Activated T-helper 17 cell treated with anti-CD3 and anti-CD28 coated beads, Interleukin-2, amount 50 U/mL, for 72 hours (primary cell): ENCODE results near the gene TRIM24. TPM values are rescaled to one million over a fixed set of nuclear protein-coding genes. Genes with fewer than 3 reads are reported as not detected.
A peak's percentile ranks its signal among the peaks of the same experiment; 100 is the strongest.
"Not testable (repeated sequence)": the region's sequence is repeated elsewhere in the genome, so short reads cannot be mapped to it uniquely, and the experiment has no call there.

ENCODE experiments used
- ATAC-seq: fragments of 150-1000 bp; cut with Tn5 transposase; replicated peaks from 2 replicates; pipeline ENCODE4 v1.10.0; 2021; ENCODE audit warnings: mild to moderate bottlenecking, moderate library complexity
- H3K27ac Mint-ChIP-seq: one replicate; pipeline ENCODE4 v1.8.0; 2022; ENCODE audit warnings: mixed read lengths
- H3K27me3 Mint-ChIP-seq: one replicate; pipeline ENCODE4 v1.8.0; 2022; ENCODE audit warnings: mixed read lengths
- H3K36me3 Mint-ChIP-seq: one replicate; pipeline ENCODE4 v1.8.0; 2022; ENCODE audit warnings: low read depth, mild to moderate bottlenecking, mixed read lengths
- H3K4me1 Mint-ChIP-seq: one replicate; pipeline ENCODE4 v1.8.0; 2022; ENCODE audit warnings: mixed read lengths
- H3K4me3 Mint-ChIP-seq: one replicate; pipeline ENCODE4 v1.8.0; 2022; ENCODE audit warnings: mild to moderate bottlenecking, mixed read lengths
- H3K9me3 Mint-ChIP-seq: one replicate; pipeline ENCODE4 v1.8.0; 2022; ENCODE audit warnings: mixed read lengths
- total RNA-seq, 2 donors: library from RNA; stranded (reverse); gene quantifications; one replicate each; pipeline ENCODE4 v1.2.3, GENCODE V29; 2022

TRIM24 gene
- total RNA-seq, 2 donors from 2014 or later, result 8.5 to 19.4 TPM

DNA sequence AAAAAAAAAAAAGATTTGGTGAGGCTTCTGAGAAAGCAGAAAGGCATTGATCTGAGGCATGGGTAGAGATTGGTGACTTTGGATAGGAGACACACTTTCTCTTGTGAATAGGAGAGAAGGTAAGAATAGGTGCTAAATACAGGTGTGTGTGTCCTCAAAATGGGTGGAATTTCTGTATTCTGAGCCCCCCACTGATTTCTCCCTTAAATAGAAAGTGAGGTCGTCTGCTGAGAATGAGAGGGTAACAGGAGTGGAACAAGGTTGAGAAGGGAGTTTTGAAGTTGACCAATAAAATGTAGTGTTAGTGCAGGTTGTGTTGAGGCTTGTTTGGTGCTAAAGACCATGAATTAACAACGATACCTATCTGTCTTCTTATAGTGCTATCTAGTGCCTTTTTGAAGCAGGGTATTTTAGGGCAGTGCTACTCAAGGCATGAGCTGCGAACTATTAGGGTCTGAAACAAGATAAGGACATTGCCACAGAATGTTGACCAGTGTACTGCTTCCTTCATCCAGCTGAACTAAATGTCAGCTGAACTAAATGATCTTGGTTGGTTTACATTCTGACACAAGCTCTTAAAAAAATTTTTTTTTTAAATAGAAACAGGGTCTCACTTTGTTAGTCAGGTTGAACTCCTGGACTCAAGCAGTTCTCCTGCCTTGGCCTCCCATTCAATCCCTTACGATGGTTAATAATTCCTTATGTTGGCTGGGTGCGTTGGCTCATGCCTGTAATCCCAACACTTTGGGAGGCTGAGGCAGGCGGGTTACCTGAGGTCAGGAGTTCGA is 12.4 kb downstream of the TRIM24 start:
- ATAC-seq, result no peak
- H3K4me1 Mint-ChIP-seq, result peaks cover 16% of the 10 kb centered on the region
- H3K9me3 Mint-ChIP-seq, result no peaks in the 10 kb centered on the region
- H3K27ac Mint-ChIP-seq, result no peak overlapping the region
- no peak overlapping the region for H3K4me3 Mint-ChIP-seq
- no peaks in the 10 kb centered on the region for H3K36me3 Mint-ChIP-seq
- no peaks in the 10 kb centered on the region for H3K27me3 Mint-ChIP-seq

GRCh38 chr7:138475377-138475776 is 15.3 kb downstream of the TRIM24 start:
- Mint-ChIP-seq H3K27me3 (no peaks in the 10 kb centered on the region), H3K4me3 (no peak overlapping the region), H3K27ac (no peak overlapping the region), H3K36me3 (no peaks in the 10 kb centered on the region), H3K9me3 (no peaks in the 10 kb centered on the region), H3K4me1 (peaks cover 28% of the 10 kb centered on the region)
- no peak for ATAC-seq

DNA sequence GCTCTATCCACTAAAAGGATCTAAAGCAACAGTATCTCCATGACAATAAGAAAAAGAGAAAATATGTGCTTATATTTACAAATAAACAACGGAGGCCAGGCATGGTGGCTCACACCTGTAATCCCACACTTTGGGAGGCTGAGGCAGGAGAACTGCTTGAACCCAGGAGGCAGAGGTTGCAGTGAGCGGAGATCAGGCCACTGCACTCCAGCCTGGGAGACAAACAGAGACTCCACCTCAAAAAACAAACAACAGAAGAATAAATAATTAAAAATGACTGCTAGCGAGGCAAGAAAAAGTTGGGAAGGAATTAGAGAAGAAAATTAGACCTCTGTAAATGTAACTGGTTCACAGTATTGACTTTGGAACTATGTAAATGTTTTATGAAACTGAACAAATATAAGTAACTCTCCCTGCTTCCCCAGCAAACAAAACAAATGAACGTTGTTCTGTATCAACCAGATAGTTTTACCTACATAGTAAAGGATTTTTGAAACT is 17.1 kb downstream of the TRIM24 start:
- H3K9me3 Mint-ChIP-seq, result no peaks in the 10 kb centered on the region
- H3K4me1 Mint-ChIP-seq, result peaks cover 36% of the 10 kb centered on the region
- no peaks in the 10 kb centered on the region for H3K27me3 Mint-ChIP-seq
- H3K27ac Mint-ChIP-seq, result no peak overlapping the region
- H3K36me3 Mint-ChIP-seq, result no peaks in the 10 kb centered on the region
- no peak overlapping the region for H3K4me3 Mint-ChIP-seq
- ATAC-seq, result no peak

- no peak overlapping the region for H3K27ac Mint-ChIP-seq
- no peaks in the 10 kb centered on the region for H3K36me3 Mint-ChIP-seq
- no peak for ATAC-seq
- no peaks in the 10 kb centered on the region for H3K9me3 Mint-ChIP-seq
- H3K4me1 Mint-ChIP-seq, result peaks cover 32% of the 10 kb centered on the region
- H3K27me3 Mint-ChIP-seq, result no peaks in the 10 kb centered on the region
- H3K4me3 Mint-ChIP-seq, result no peak overlapping the region
Observed at GRCh38 chr7:138477581-138477980, 17.5 kb downstream of the TRIM24 start.

GRCh38 chr7:138478499-138478908 is 18.4 kb downstream of the TRIM24 start:
- peak overlapping the region; percentile 73 for H3K27ac Mint-ChIP-seq
- peaks cover 38% of the 10 kb centered on the region for H3K4me1 Mint-ChIP-seq
- H3K27me3 Mint-ChIP-seq, result no peaks in the 10 kb centered on the region
- H3K36me3 Mint-ChIP-seq, result no peaks in the 10 kb centered on the region
- H3K4me3 Mint-ChIP-seq, result peak overlapping the region; percentile 28
- no peaks in the 10 kb centered on the region for H3K9me3 Mint-ChIP-seq
- ATAC-seq, result peak; percentile 83

DNA sequence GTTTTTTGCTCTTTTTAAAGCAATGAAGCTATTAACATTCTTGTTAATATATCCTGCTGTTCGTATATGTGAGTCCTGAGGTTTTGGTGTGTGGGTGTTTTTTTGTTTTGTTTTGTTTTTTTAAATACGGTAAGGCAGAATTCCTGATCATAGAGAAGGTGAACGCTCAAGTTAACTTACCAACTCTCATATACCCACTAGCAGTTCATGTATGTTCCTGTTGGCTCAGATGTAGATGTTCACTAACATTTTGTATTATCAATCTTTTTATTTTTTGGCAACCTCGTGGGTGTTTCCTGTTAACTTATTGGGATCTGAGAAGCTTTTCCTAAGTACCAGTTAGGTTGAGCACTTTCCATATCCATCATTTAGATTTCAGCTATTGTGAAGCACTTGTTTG is 20.5 kb downstream of the TRIM24 start:
- H3K27me3 Mint-ChIP-seq, result no peaks in the 10 kb centered on the region
- peaks cover 32% of the 10 kb centered on the region for H3K4me1 Mint-ChIP-seq
- H3K27ac Mint-ChIP-seq, result no peak overlapping the region
- no peaks in the 10 kb centered on the region for H3K36me3 Mint-ChIP-seq
- H3K4me3 Mint-ChIP-seq, result no peak overlapping the region
- ATAC-seq, result no peak
- no peaks in the 10 kb centered on the region for H3K9me3 Mint-ChIP-seq

DNA sequence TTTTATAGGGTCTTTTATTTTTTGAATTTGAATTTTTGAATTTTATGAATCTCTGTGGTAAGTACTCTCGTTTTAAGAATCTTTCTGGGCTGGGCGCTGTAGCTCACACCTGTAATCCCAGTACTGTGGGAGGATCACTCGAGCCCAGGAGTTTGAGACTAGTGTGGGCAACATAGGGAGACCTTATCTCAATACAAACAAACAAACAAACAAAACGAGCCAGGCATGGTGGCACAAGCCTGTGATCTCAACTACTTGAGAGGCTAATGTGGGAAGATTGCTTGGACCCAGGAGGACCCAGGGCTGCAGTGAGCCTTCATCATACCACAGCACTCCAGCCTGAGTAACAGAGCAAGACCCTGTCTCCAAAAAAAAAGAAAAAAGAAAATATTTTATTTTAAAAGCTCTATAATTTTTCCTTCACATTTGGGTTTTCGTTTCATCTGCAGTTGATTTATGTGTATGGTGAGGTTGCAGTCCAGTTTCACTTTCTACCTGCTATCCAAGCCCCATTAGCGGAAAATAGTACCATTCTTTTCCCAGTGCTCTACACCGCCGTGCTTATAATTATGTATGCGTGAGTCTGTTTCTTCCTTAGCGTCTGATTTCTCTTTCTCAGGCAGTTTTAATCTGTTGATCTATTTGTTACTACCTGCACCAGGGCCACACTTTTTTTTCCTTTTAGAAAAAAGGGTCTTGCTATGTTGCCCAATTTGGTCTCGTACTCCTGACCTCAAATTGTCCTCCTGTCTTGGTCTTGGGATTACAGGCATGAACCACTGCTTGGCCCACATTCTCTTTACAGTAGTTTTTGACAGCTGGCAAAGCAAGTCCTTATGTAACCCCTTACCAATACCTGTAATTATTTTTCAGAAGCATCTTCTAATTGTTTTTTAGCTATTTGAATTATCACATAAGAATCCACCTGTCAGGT is 21.7 kb downstream of the TRIM24 start:
- peak overlapping the region; percentile 44 for H3K27ac Mint-ChIP-seq
- no peaks in the 10 kb centered on the region for H3K36me3 Mint-ChIP-seq
- H3K4me3 Mint-ChIP-seq, result peak overlapping the region; percentile 46
- ATAC-seq, result no peak
- no peaks in the 10 kb centered on the region for H3K27me3 Mint-ChIP-seq
- H3K4me1 Mint-ChIP-seq, result peaks cover 32% of the 10 kb centered on the region
- no peaks in the 10 kb centered on the region for H3K9me3 Mint-ChIP-seq

DNA sequence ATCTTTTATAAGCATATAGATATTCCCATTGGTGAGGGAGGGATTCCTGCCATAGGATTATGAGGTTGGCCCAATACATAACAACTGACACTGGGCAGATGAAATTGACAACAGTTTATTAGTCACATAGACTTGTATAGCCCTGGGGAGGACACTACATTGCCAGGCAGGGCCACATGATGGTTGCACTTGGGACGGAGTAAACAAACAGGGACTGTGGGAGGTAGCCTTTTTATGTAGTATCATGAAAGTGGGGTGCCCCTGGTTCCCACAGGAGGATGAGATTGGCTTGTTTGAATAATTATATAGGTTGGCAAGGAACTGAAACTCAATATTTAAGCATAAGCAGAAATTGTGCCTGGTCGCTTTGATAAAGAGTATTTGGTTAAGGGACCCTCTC is 23.5 kb downstream of the TRIM24 start:
- Mint-ChIP-seq H3K9me3 (no peaks in the 10 kb centered on the region), H3K27ac (no peak overlapping the region), H3K4me3 (no peak overlapping the region), H3K27me3 (no peaks in the 10 kb centered on the region), H3K36me3 (no peaks in the 10 kb centered on the region), H3K4me1 (peaks cover 39% of the 10 kb centered on the region)
- no peak for ATAC-seq

GRCh38 chr7:138485508-138485907 is 25.4 kb downstream of the TRIM24 start:
- not testable (repeated sequence) for H3K27me3 Mint-ChIP-seq

DNA sequence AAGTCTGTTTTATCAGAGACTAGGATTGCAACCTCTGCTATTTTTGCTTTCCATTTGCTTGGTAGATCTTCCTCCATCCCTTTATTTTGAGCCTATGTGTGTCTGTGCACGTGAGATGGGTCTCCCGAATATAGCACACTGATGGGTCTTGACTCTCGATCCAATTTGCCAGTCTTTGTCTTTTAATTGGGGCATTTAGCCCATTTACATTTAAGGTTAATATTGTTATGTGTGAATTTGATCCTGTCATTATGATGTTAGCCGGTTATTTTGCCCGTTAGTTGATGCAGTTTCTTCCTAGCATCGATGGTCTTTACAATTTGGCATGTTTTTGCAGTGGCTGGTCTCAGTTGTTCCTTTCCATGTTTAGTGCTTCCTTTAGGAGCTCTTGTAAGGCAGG is 29.1 kb downstream of the TRIM24 start:
- not testable (repeated sequence) for H3K4me3 Mint-ChIP-seq, H3K27me3 Mint-ChIP-seq, ATAC-seq, H3K27ac Mint-ChIP-seq, H3K9me3 Mint-ChIP-seq
- Mint-ChIP-seq H3K4me1 (peaks cover 27% of the 10 kb centered on the region), H3K36me3 (peaks cover 14% of the 10 kb centered on the region)

More at GRCh38 chr7:138485508-138485907, 25.4 kb downstream of the TRIM24 start:
- H3K36me3 Mint-ChIP-seq, H3K27ac Mint-ChIP-seq, H3K9me3 Mint-ChIP-seq, H3K4me3 Mint-ChIP-seq, ATAC-seq: not testable (repeated sequence)
- H3K4me1 Mint-ChIP-seq, result peaks cover 35% of the 10 kb centered on the region

DNA sequence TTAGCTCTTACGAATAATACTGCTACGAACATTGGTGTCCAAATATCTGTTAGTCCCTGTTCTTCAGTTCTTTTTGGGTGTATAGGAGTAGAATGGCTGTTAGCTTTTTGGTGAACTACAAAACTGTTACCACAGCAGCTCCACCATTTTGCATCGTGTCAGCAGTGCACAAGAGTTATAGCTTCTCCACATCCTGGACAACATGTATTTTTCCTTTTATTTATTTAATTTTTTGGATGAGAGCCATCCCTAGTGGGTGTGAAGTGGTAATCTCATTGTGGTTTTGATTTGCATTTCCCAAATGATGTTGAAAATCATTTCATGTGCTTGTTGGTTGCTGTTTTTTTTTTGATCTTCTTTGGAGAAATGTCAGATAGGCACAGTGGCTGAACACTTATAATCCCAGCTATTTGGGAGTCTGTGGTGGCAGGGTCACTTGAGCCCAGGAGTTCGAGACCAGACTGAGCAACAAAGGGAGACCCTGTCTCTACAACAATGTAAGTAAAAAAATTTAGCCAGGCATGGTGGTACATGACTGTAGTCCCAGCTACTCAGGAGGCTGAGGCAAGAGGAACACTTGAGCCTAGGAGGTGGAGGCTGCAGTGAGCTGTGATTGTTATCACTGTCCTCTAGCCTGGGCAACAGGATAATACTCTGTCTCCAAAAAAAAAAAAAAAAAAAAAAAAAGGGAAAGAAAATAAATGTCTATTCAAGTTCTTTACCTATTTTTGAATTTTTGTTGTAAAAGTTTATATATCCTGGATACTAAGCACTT is 31.7 kb downstream of the TRIM24 start:
- Mint-ChIP-seq H3K27me3 (no peaks in the 10 kb centered on the region), H3K9me3 (no peaks in the 10 kb centered on the region), H3K4me3 (no peak overlapping the region), H3K4me1 (peaks cover 37% of the 10 kb centered on the region), H3K36me3 (peaks cover 24% of the 10 kb centered on the region), H3K27ac (no peak overlapping the region)
- ATAC-seq, result no peak

DNA sequence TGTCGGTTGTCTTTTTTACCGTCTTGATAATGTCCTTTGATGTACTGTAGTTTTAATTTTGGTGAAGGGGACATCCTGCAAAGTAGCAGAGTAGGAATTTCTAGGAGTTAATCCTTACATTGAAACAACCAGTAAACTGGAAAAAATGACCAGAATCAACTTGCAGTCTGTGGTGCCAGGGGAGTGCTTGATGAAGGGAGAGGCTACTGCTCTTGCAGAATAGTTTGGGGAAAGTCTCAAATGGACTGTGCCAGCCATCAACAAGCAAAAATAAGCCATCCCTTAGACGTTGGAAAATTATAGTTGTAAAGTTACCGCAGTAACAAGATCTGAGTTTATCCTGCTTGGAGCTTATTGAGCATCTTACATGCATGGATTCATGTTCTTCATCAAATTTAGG is 32.4 kb downstream of the TRIM24 start:
- Mint-ChIP-seq H3K36me3 (peaks cover 24% of the 10 kb centered on the region), H3K9me3 (no peaks in the 10 kb centered on the region), H3K4me1 (peaks cover 37% of the 10 kb centered on the region), H3K4me3 (no peak overlapping the region), H3K27me3 (no peaks in the 10 kb centered on the region), H3K27ac (no peak overlapping the region)
- no peak for ATAC-seq

DNA sequence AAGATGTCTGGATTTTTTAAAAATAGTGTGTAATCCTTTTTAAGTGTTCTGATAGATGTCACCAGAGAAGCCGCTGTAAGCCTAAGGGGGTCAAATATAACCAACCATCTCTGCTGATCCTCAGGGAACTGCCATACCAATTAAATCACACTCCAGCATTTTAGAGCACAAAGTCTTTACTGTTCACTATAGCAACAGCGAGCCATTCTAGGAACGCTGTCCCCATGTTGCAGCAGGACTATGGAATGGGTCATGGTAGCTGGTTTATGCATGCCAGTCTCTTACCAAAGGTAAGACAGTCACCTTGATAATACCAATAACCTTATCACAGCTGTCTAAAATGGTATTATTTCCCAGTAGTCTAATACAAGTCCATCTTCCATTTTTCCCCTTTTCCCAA is 33.5 kb downstream of the TRIM24 start:
- Mint-ChIP-seq H3K27me3 (no peaks in the 10 kb centered on the region), H3K4me3 (no peak overlapping the region), H3K36me3 (peaks cover 26% of the 10 kb centered on the region)

GRCh38 chr7:138495485-138495884 is 35.4 kb downstream of the TRIM24 start:
- Mint-ChIP-seq H3K4me3 (no peak overlapping the region), H3K27me3 (no peaks in the 10 kb centered on the region), H3K9me3 (no peaks in the 10 kb centered on the region), H3K4me1 (peaks cover 30% of the 10 kb centered on the region), H3K36me3 (peaks cover 32% of the 10 kb centered on the region), H3K27ac (peak overlapping the region; percentile 37)
- ATAC-seq, result no peak

More for the DNA sequence above, 33.5 kb downstream of the TRIM24 start:
- ATAC-seq, result no peak
- H3K9me3 Mint-ChIP-seq, result no peaks in the 10 kb centered on the region
- H3K27ac Mint-ChIP-seq, result no peak overlapping the region
- peaks cover 28% of the 10 kb centered on the region for H3K4me1 Mint-ChIP-seq
